HFFc6 (cell line): ENCODE data around the gene NSFL1C. TPM values are rescaled to one million over a fixed set of nuclear protein-coding genes. Genes with fewer than 3 reads are reported as not detected.

Source experiments
- DNase-seq: peaks from one replicate; pipeline ENCODE4 v3.0.0-alpha.2; 2018
- H3K27ac Mint-ChIP-seq: 2 replicates; pipeline ENCODE4 v1.8.0; 2020; ENCODE audit warnings: mild to moderate bottlenecking, mixed read lengths
- H3K27me3 Mint-ChIP-seq: 2 replicates; pipeline ENCODE4 v1.8.0; 2021; ENCODE audit warnings: mild to moderate bottlenecking, moderate library complexity, mixed read lengths; ENCODE audit not compliant: insufficient read depth
- H3K36me3 Mint-ChIP-seq: 2 replicates; pipeline ENCODE4 v1.8.0; 2021; ENCODE audit warnings: low read depth, mixed read lengths
- H3K4me1 Mint-ChIP-seq: 2 replicates; pipeline ENCODE4 v1.8.0; 2020; ENCODE audit warnings: low read depth, mixed read lengths
- H3K4me3 Mint-ChIP-seq: 2 replicates; pipeline ENCODE4 v1.8.0; 2020; ENCODE audit warnings: mild to moderate bottlenecking, moderate library complexity, mixed read lengths
- H3K9me3 Mint-ChIP-seq: 2 replicates; pipeline ENCODE4 v1.8.0; 2020; ENCODE audit warnings: mild to moderate bottlenecking, mixed read lengths
- CTCF ChIP-seq: fragments of 200-600 bp; sonication (generic); IDR thresholded peaks from 2 replicates; pipeline ENCODE4 v1.5.0; 2021; ENCODE audit warnings: antibody characterized with exemption, mild to moderate bottlenecking
- total RNA-seq, 6 experiments: library from RNA; stranded (reverse); fragmentation: NEBNext Ultra II Directional; extraction: Animal tissue kit (Norgen Biotek cat#: 25700); gene quantifications; 2 replicates in 1 of 6; 3 replicates in 5 of 6; pipeline ENCODE4 v1.2.3, GENCODE V29; 2021

The NSFL1C gene
- total RNA-seq, 6 experiments from 2014 or later, result 85.4 to 125 (median 103) TPM

- peaks cover 23% of the 10 kb centered on the region for H3K36me3 Mint-ChIP-seq
- H3K27ac Mint-ChIP-seq, result no peak overlapping the region
- TF ChIP-seq CTCF, result no peak
- no peak for DNase-seq
- peaks cover 21% of the 10 kb centered on the region for H3K9me3 Mint-ChIP-seq
- no peaks in the 10 kb centered on the region for H3K27me3 Mint-ChIP-seq
- peaks cover 39% of the 10 kb centered on the region for H3K4me1 Mint-ChIP-seq
- H3K4me3 Mint-ChIP-seq, result no peak overlapping the region
Measured at GRCh38 chr20:1423206-1423605, 43.4 kb downstream of the NSFL1C start.

GRCh38 chr20:1422753-1423152, 43.9 kb downstream of the NSFL1C start:
- H3K9me3 Mint-ChIP-seq, result peaks cover 21% of the 10 kb centered on the region

GRCh38 chr20:1420066-1420465, 46.6 kb downstream of the NSFL1C start:
- no peak for DNase-seq
- H3K4me1 Mint-ChIP-seq, result peaks cover 56% of the 10 kb centered on the region
- H3K27me3 Mint-ChIP-seq, result no peaks in the 10 kb centered on the region
- peaks cover 23% of the 10 kb centered on the region for H3K36me3 Mint-ChIP-seq
- H3K27ac Mint-ChIP-seq, result no peak overlapping the region
- peaks cover 21% of the 10 kb centered on the region for H3K9me3 Mint-ChIP-seq
- no peak for TF ChIP-seq CTCF
- no peak overlapping the region for H3K4me3 Mint-ChIP-seq

More at GRCh38 chr20:1422753-1423152, 43.9 kb downstream of the NSFL1C start:
- H3K27ac Mint-ChIP-seq, result no peak overlapping the region
- peaks cover 40% of the 10 kb centered on the region for H3K4me1 Mint-ChIP-seq
- H3K27me3 Mint-ChIP-seq, result no peaks in the 10 kb centered on the region
- DNase-seq, result no peak
- no peak overlapping the region for H3K4me3 Mint-ChIP-seq
- peaks cover 23% of the 10 kb centered on the region for H3K36me3 Mint-ChIP-seq
- no peak for TF ChIP-seq CTCF

- Mint-ChIP-seq H3K9me3 (peaks cover 21% of the 10 kb centered on the region), H3K27me3 (no peaks in the 10 kb centered on the region), H3K4me1 (peaks cover 64% of the 10 kb centered on the region), H3K36me3 (peaks cover 23% of the 10 kb centered on the region), H3K27ac (peak overlapping the region; percentile 92), H3K4me3 (peak overlapping the region; percentile 50)
- no peak for TF ChIP-seq CTCF
- peak; percentile 69 for DNase-seq
Measured at GRCh38 chr20:1418350-1418749, 48.3 kb downstream of the NSFL1C start.

- H3K36me3 Mint-ChIP-seq, result peaks cover 20% of the 10 kb centered on the region
- DNase-seq, result no peak
Measured at GRCh38 chr20:1417790-1418189, 48.9 kb downstream of the NSFL1C start.

More at GRCh38 chr20:1417790-1418189, 48.9 kb downstream of the NSFL1C start:
- TF ChIP-seq CTCF, result no peak
- H3K4me1 Mint-ChIP-seq, result peaks cover 62% of the 10 kb centered on the region
- no peaks in the 10 kb centered on the region for H3K27me3 Mint-ChIP-seq
- peak overlapping the region; percentile 62 for H3K4me3 Mint-ChIP-seq
- peaks cover 21% of the 10 kb centered on the region for H3K9me3 Mint-ChIP-seq
- H3K27ac Mint-ChIP-seq, result peak overlapping the region; percentile 92
